ENCODE results near the gene MPRIP.

- no peak for TF ChIP-seq CTCF (IDR thresholded peaks at IDR 0.05; ENCODE audit: extremely low read depth in 1 of 2, insufficient read depth in 1 of 2, low read depth in 1 of 2, low read length in 2 of 2)
- TF ChIP-seq EZH2 (IDR thresholded peaks at IDR 0.05; ENCODE audit: borderline replicate concordance, low read depth, low read length, severe bottlenecking) = no peak
- no peak for TF ChIP-seq MAX (IDR thresholded peaks at IDR 0.05; ENCODE audit: insufficient read depth, insufficient read length)
- TF ChIP-seq POLR2A (IDR thresholded peaks at IDR 0.05; ENCODE audit: low read depth, low read length) = no peak
- TF ChIP-seq POLR2AphosphoS5 (IDR thresholded peaks at IDR 0.05; ENCODE audit: insufficient read depth, low read depth, low read length) = no peak
- no peak for TF ChIP-seq MYC (IDR thresholded peaks at IDR 0.05; ENCODE audit: low read depth, low read length)
Measured at GRCh38 chr17:17156107-17156506, 113.8 kb downstream of the MPRIP start.

Measured in endothelial cell of umbilical vein (primary cell).